ENCODE results near the gene FKBP8. TPM values are rescaled to one million over a fixed set of nuclear protein-coding genes. Genes with fewer than 3 reads are reported as not detected.

Gene FKBP8
- total RNA-seq, 1 donor from 2014 or later = 191 TPM

DNA sequence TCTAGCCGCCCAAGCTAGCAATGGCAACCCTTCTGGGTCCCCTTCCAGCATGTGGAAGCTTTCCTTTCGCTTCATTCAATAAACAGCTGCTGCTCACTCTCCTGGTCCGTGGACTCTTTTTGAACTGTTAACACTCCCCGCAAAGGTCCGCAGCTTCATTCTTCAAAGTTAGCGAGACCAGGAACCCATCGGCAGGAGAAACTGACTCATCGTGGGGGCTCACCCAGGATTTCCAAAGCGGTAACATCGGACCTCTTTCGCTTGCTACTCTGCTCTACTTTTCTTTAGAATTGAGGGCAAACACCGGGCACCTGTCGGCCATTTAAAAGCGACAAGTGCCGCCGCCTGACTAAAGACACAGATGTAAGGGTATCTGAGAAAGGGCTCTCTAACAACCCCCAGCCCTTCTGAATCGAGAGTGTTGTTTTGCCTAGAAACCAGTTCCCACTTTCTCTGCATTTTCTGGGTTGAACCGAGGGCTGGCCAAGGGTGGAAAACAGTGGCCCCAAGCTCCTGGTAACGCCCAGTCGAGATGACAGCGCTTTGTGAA is 34.1 kb upstream of the FKBP8 start:
- Mint-ChIP-seq H3K36me3 (peaks cover 10% of the 10 kb centered on the region), H3K27ac (no peak overlapping the region), H3K4me1 (ENCODE audit: unreplicated experiment) (peaks cover 8% of the 10 kb centered on the region), H3K9me3 (no peaks in the 10 kb centered on the region), H3K27me3 (peaks cover 4% of the 10 kb centered on the region), H3K4me3 (no peak overlapping the region)
- no peak for DNase-seq (ENCODE audit: extremely low spot score, unreplicated experiment)
- no peak for TF ChIP-seq CTCF (conservative IDR thresholded peaks at IDR 0.05)

DNA sequence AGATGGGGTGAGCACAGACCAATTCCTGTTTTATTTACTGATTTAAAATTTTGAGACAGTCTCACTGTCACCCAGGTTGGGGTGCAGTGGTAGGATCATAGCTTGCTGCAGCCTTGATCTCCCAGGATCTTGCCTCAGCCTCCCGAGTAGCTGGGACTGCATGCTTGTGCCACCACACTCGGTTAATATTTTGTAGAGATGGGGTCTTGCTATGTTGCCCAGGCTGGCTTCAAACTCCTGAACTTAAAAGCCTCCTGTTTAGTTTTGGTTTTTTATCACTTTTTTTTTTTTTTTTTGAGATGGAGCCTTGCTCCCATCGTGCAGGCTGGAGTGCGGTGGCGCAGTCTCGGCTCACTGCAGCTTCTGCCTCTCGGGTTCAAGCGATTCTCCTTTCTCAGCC is 33.0 kb upstream of the FKBP8 start:
- no peaks in the 10 kb centered on the region for H3K9me3 Mint-ChIP-seq
- H3K27me3 Mint-ChIP-seq = peaks cover 4% of the 10 kb centered on the region
- H3K4me1 Mint-ChIP-seq (ENCODE audit: unreplicated experiment) = peaks cover 13% of the 10 kb centered on the region
- no peak overlapping the region for H3K27ac Mint-ChIP-seq
- no peak for DNase-seq (ENCODE audit: extremely low spot score, unreplicated experiment)
- peaks cover 13% of the 10 kb centered on the region for H3K36me3 Mint-ChIP-seq
- H3K4me3 Mint-ChIP-seq = no peak overlapping the region
- TF ChIP-seq CTCF (conservative IDR thresholded peaks at IDR 0.05) = no peak

DNA sequence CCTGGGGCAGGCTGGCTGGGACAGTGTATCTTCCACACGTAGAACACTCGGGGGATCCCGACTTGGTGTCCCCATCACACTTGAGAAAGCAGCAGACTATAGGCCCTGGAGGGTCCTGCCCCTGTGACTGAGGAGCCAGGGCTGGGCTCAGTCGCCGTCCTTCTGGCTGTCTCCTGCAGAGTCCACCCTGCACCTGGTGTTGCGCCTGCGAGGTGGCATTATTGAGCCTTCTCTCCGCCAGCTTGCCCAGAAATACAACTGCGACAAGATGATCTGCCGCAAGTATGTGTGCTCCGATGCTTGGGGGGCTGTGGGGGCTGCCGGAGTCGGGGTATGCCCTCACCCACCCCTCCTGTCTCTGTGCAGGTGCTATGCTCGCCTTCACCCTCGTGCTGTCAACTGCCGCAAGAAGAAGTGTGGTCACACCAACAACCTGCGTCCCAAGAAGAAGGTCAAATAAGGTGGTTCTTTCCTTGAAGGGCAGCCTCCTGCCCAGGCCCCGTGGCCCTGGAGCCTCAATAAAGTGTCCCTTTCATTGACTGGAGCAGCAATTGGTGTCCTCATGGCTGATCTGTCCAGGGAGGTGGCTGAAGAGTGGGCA is 31.4 kb upstream of the FKBP8 start:
- TF ChIP-seq CTCF (conservative IDR thresholded peaks at IDR 0.05) = no peak
- H3K36me3 Mint-ChIP-seq = peaks cover 15% of the 10 kb centered on the region
- no peak overlapping the region for H3K27ac Mint-ChIP-seq
- DNase-seq (ENCODE audit: extremely low spot score, unreplicated experiment) = no peak
- H3K9me3 Mint-ChIP-seq = no peaks in the 10 kb centered on the region
- peak overlapping the region; percentile 41 for H3K4me3 Mint-ChIP-seq
- H3K4me1 Mint-ChIP-seq (ENCODE audit: unreplicated experiment) = peaks cover 16% of the 10 kb centered on the region
- H3K27me3 Mint-ChIP-seq = no peaks in the 10 kb centered on the region

- peak; percentile 99 for DNase-seq (ENCODE audit: extremely low spot score, unreplicated experiment)
- peaks cover 15% of the 10 kb centered on the region for H3K36me3 Mint-ChIP-seq
Measured at GRCh38 chr19:18571564-18572344, 28.4 kb upstream of the FKBP8 start, which contains the start of gene UBA52. UBA52 (plus strand) TSS chr19:18571857; CDS start chr19:18573301, 1,444 bp downstream.

GRCh38 chr19:18568367-18568766 is 25.0 kb upstream of the FKBP8 start:
- Mint-ChIP-seq H3K27ac (no peak overlapping the region), H3K36me3 (peaks cover 15% of the 10 kb centered on the region), H3K27me3 (no peaks in the 10 kb centered on the region), H3K9me3 (no peaks in the 10 kb centered on the region), H3K4me3 (no peak overlapping the region), H3K4me1 (ENCODE audit: unreplicated experiment) (peaks cover 16% of the 10 kb centered on the region)
- TF ChIP-seq CTCF (conservative IDR thresholded peaks at IDR 0.05) = no peak
- DNase-seq (ENCODE audit: extremely low spot score, unreplicated experiment) = no peak

More at GRCh38 chr19:18571564-18572344, 28.4 kb upstream of the FKBP8 start, which contains the start of gene UBA52:
- Mint-ChIP-seq H3K27me3 (no peaks in the 10 kb centered on the region), H3K27ac (peak within 1 kb of the TSS; percentile 97), H3K9me3 (no peaks in the 10 kb centered on the region), H3K4me1 (ENCODE audit: unreplicated experiment) (peaks cover 16% of the 10 kb centered on the region), H3K4me3 (peak within 1 kb of the TSS; percentile 93)
- TF ChIP-seq CTCF (conservative IDR thresholded peaks at IDR 0.05) = no peak

Data from type B pancreatic cell (in vitro differentiated cells).